ENCODE measurements around the gene HSPA1A. TPM values are rescaled to one million over a fixed set of nuclear protein-coding genes. Genes with fewer than 3 reads are reported as not detected.

The HSPA1A gene
- total and polyA plus RNA-seq, 4 donors: 28.8 to 120 (median 77.6) TPM

GRCh38 chr6:31836047-31836473 is 20.7 kb downstream of the HSPA1A start:
- Histone ChIP-seq H3K27me3 (ENCODE audit: control insufficient read depth in 4 of 4, insufficient read depth in 4 of 4, low read length in 3 of 4) (no peaks in the 10 kb centered on the region), H3K4me3 (ENCODE audit: low read depth in 1 of 3, low read length in 3 of 3) (peak overlapping the region; percentile 7 to 99 (median 99)), H3K9ac (ENCODE audit: low read depth in 1 of 2, low read length in 2 of 2) (peak overlapping the region in 1 of 2 donors; percentile 16), H3K9me3 (ENCODE audit: control insufficient read depth in 4 of 4, low read length in 3 of 4) (no peaks in the 10 kb centered on the region), H3K4me1 (ENCODE audit: control insufficient read depth in 4 of 4, insufficient read depth in 4 of 4, low read length in 3 of 4) (peaks cover 5 to 29% (median 26%) of the 10 kb centered on the region in 4 donors), H3K27ac (ENCODE audit: low read depth in 1 of 2, low read length in 2 of 2) (peak overlapping the region; percentile 14 to 46), H3K36me3 (ENCODE audit: control insufficient read depth in 4 of 4, insufficient read depth in 3 of 4, low read depth in 1 of 4, low read length in 3 of 4) (peaks cover 17 to 37% (median 25%) of the 10 kb centered on the region in 4 donors)
- 21% methylated on average over 14 of the region's 14 CpGs for WGBS
- TF ChIP-seq HNF4A (conservative IDR thresholded peaks at IDR 0.05): peak in 1 of 2 donors; percentile 3
- TF ChIP-seq NR2F2 (IDR thresholded peaks at IDR 0.05): no peak
- no peak for DNase-seq (ENCODE audit: low spot score)

- peaks cover 5 to 29% (median 23%) of the 10 kb centered on the region in 4 donors for H3K4me1 ChIP-seq (ENCODE audit: control insufficient read depth in 4 of 4, insufficient read depth in 4 of 4, low read length in 3 of 4)
- WGBS: 29% methylated on average over 12 of the region's 12 CpGs
- H3K4me3 ChIP-seq (ENCODE audit: low read depth in 1 of 3, low read length in 3 of 3): peak overlapping the region in 2 of 3 donors; percentile 99
- no peak for TF ChIP-seq ZBTB33 (IDR thresholded peaks at IDR 0.05)
- no peak for TF ChIP-seq FOXA2 (IDR thresholded peaks at IDR 0.05)
- TF ChIP-seq NR2F2 (IDR thresholded peaks at IDR 0.05): no peak
- TF ChIP-seq REST (IDR thresholded peaks at IDR 0.05): no peak
- no peak for TF ChIP-seq HNF4A (conservative IDR thresholded peaks at IDR 0.05)
- TF ChIP-seq TAF1 (conservative IDR thresholded peaks at IDR 0.05): no peak
- no peak for TF ChIP-seq MAX (IDR thresholded peaks at IDR 0.05)
- TF ChIP-seq SP1 (IDR thresholded peaks at IDR 0.05): no peak
- TF ChIP-seq HNF4G (IDR thresholded peaks at IDR 0.05): no peak
- no peak for TF ChIP-seq RXRA (IDR thresholded peaks at IDR 0.05)
- TF ChIP-seq CTCF (IDR thresholded peaks at IDR 0.05; ENCODE audit: low read depth, low read length, missing input control): no peak
- TF ChIP-seq ATF3 (IDR thresholded peaks at IDR 0.05): no peak
- no peak for TF ChIP-seq FOXA1 (IDR thresholded peaks at IDR 0.05)
- TF ChIP-seq RAD21 (IDR thresholded peaks at IDR 0.05): no peak
- no peaks in the 10 kb centered on the region for H3K27me3 ChIP-seq (ENCODE audit: control insufficient read depth in 4 of 4, insufficient read depth in 4 of 4, low read length in 3 of 4)
- H3K9ac ChIP-seq (ENCODE audit: low read depth in 1 of 2, low read length in 2 of 2): peak overlapping the region in 1 of 2 donors; percentile 16
- H3K9me3 ChIP-seq (ENCODE audit: control insufficient read depth in 4 of 4, low read length in 3 of 4): no peaks in the 10 kb centered on the region
- DNase-seq (ENCODE audit: low spot score): no peak
- peaks cover 17 to 37% (median 25%) of the 10 kb centered on the region in 4 donors for H3K36me3 ChIP-seq (ENCODE audit: control insufficient read depth in 4 of 4, insufficient read depth in 3 of 4, low read depth in 1 of 4, low read length in 3 of 4)
- H3K27ac ChIP-seq (ENCODE audit: low read depth in 1 of 2, low read length in 2 of 2): peak overlapping the region; percentile 14 to 46
Observed at GRCh38 chr6:31836474-31837368, 21.4 kb downstream of the HSPA1A start.
